Activated CD4-positive, alpha-beta memory T cell treated with anti-CD3 and anti-CD28 coated beads, Interleukin-2, amount 10 ng/mL, durations not matched to agents 7 days and 5 days (primary cell): ENCODE data around the gene MPO. TPM values are rescaled to one million over a fixed set of nuclear protein-coding genes. Genes with fewer than 3 reads are reported as not detected.
A peak's percentile ranks its signal among the peaks of the same experiment; 100 is the strongest.

Experiments
- CTCF ChIA-PET: fragments of 350-600 bp; sonication (Branson Sonifier 250); formaldehyde crosslinking; loops from one replicate; lab custom pipeline; 2021; ENCODE audit warnings: antibody characterized with exemption, inconsistent platforms; lab: Charles Lee
- POLR2A ChIA-PET: fragments of 350-600 bp; sonication (Branson Sonifier 250); formaldehyde crosslinking; loops from one replicate; lab custom pipeline; 2021; ENCODE audit warnings: antibody characterized with exemption; lab: Charles Lee
- DNase-seq: peaks from one replicate; pipeline ENCODE4 v3.0.0-alpha.2; 2020
- H3K27ac Mint-ChIP-seq: one replicate; pipeline ENCODE4 v1.8.0; 2021; ENCODE audit warnings: mild to moderate bottlenecking, mixed read lengths
- H3K27me3 Mint-ChIP-seq: one replicate; pipeline ENCODE4 v1.8.0; 2021; ENCODE audit warnings: mixed read lengths
- H3K36me3 Mint-ChIP-seq: one replicate; pipeline ENCODE4 v1.8.0; 2021; ENCODE audit warnings: low read depth, mixed read lengths
- H3K4me1 Mint-ChIP-seq: one replicate; pipeline ENCODE4 v1.8.0; 2021; ENCODE audit warnings: mixed read lengths
- H3K4me3 Mint-ChIP-seq: one replicate; pipeline ENCODE4 v1.8.0; 2021; ENCODE audit warnings: mild to moderate bottlenecking, mixed read lengths
- H3K9me3 Mint-ChIP-seq: one replicate; pipeline ENCODE4 v1.8.0; 2021; ENCODE audit warnings: mixed read lengths
- total RNA-seq, 2 experiments: library from RNA; stranded (reverse); gene quantifications; one replicate each; pipeline ENCODE4 v1.2.3, GENCODE V29; 2021

The MPO gene
- total RNA-seq, 2 experiments from 2014 or later = 0.08 to 0.38 TPM

DNA sequence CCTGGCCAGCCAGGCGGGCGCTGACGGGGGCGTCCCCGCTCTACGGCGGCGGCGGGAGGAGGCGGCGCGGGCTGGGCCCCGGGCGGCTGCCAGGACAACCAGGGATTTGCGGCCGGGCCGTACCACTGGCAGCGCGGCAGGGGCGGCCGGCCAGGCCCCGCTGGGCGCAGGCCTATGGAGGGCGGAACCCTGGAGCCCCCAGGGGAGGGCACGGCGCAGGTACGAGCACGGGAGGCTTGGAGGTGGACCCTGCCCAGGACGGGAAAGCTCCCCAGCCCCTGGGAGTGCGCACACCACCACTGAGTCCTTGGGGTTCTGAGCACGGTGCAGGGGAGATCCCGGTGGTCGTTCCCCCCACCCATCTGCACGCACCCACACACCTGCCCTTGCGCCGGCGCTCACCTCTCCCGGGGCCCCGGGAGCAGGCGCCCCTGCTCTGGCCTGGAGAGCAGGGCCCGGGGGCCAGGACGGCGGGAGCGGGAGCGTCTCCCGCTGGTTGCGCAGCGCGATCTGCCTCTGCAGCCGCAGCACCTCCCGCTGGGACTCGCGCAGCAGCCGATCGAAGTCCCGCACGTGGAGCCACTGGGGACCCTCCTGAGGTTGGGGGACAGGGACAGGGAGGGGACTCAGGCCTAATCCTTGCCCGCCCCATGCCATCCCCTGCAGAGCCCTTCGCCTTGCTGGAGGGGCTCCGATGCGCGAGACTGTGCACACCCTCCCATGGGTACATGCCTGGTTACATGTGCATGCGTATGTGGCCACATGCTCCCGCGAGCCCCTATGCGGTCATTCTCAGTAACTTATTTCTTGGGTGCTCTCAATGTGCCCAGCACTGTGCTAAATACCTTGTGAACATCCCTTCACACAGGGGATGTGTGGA is 43.9 kb upstream of the MPO start:
- no peaks in the 10 kb centered on the region for H3K27me3 Mint-ChIP-seq
- no peak for DNase-seq

DNA sequence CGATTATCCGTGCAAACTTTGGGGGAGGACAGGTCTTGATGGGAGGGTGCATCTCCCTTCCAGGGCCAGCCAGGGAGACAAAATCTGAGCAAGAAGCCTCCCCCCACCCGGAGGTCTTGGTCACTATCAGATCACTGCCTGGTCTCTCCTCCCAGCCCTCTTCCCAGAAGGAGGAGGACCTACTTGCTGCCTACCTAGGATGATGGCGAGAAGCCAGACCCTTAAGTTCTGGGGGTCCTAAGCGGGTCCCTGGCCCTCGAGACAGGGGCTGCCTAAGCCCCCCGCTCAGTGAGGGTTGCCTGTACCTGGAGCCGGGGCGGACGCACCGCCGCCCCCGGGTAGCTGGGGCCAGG is 43.3 kb upstream of the MPO start:
- DNase-seq = no peak
- ChIA-PET CTCF (interaction anchor here (3.6 kb wide), 1 partner anchor 21 kb away, joined by 12 read pairs; no protein-coding TSS in a partner anchor), POLR2A (interaction anchor here (1.1 to 22.3 kb wide), 5 partner anchors 11 to 90 kb away, joined by 3 to 1460 read pairs (median 211); partner anchors contain the start of gene SUPT4H1)
- peaks cover 26% of the 10 kb centered on the region for H3K4me1 Mint-ChIP-seq
- no peaks in the 10 kb centered on the region for H3K9me3 Mint-ChIP-seq
- H3K36me3 Mint-ChIP-seq = peaks cover 45% of the 10 kb centered on the region
- H3K27me3 Mint-ChIP-seq = no peaks in the 10 kb centered on the region
- no peak overlapping the region for H3K27ac Mint-ChIP-seq
- H3K4me3 Mint-ChIP-seq = no peak overlapping the region

More for the DNA sequence above, 43.9 kb upstream of the MPO start:
- ChIA-PET CTCF (interaction anchor here (1.7 kb wide), 1 partner anchor 20 kb away, joined by 11 read pairs; no protein-coding TSS in a partner anchor), POLR2A (interaction anchor here (1.1 to 22.3 kb wide), 7 partner anchors 11 to 93 kb away, joined by 5 to 1460 read pairs (median 211); partner anchors contain the start of genes RNF43 and SUPT4H1)
- H3K36me3 Mint-ChIP-seq = peaks cover 49% of the 10 kb centered on the region
- no peak overlapping the region for H3K4me3 Mint-ChIP-seq
- peaks cover 30% of the 10 kb centered on the region for H3K4me1 Mint-ChIP-seq
- H3K9me3 Mint-ChIP-seq = no peaks in the 10 kb centered on the region
- H3K27ac Mint-ChIP-seq = peak overlapping the region; percentile 26

DNA sequence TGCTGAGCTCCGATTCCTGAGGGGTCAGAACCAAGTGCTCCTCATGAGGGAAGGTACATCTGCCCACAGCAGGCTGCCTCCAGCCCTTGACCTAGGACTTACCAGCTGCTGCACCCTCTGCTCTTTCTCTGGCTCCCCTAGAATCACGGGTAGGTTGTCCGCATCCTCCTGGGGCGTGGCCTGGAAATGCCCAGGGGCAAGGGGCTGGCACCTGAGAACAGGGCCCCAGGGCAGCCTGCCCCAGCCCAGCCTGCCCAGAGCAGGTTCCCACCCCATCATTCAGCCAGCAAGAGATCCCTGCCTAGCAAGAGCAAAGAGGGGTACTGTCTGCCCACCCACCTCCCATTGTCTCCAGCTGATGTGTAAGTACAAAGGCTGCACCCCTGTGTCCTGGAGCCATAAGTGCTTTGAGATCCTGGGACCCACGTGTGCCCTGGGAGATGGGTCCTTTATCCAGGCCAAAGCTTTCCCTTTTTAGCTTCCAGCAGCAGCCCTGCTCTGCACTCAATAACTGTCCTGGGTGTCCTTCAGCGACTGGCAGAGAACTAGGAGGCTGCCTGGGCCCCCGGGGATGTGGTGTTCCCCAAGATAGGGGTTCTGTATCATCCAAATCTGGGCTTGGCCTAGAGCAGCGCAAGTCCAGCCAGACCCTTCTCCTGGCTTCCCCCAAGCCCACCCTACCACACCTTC is 42.8 kb upstream of the MPO start:
- ChIA-PET CTCF (interaction anchor here (3.6 kb wide), 1 partner anchor 21 kb away, joined by 12 read pairs; no protein-coding TSS in a partner anchor), POLR2A (interaction anchor here (0.7 to 22.3 kb wide), 11 partner anchors 10 to 210 kb away, joined by 3 to 1460 read pairs (median 4); partner anchors contain the start of genes MPO, RNF43 and SUPT4H1)
- H3K4me1 Mint-ChIP-seq = peaks cover 23% of the 10 kb centered on the region
- peaks cover 42% of the 10 kb centered on the region for H3K36me3 Mint-ChIP-seq
- no peaks in the 10 kb centered on the region for H3K27me3 Mint-ChIP-seq
- DNase-seq = no peak
- peak overlapping the region; percentile 29 for H3K27ac Mint-ChIP-seq
- H3K4me3 Mint-ChIP-seq = no peak overlapping the region
- H3K9me3 Mint-ChIP-seq = no peaks in the 10 kb centered on the region

DNA sequence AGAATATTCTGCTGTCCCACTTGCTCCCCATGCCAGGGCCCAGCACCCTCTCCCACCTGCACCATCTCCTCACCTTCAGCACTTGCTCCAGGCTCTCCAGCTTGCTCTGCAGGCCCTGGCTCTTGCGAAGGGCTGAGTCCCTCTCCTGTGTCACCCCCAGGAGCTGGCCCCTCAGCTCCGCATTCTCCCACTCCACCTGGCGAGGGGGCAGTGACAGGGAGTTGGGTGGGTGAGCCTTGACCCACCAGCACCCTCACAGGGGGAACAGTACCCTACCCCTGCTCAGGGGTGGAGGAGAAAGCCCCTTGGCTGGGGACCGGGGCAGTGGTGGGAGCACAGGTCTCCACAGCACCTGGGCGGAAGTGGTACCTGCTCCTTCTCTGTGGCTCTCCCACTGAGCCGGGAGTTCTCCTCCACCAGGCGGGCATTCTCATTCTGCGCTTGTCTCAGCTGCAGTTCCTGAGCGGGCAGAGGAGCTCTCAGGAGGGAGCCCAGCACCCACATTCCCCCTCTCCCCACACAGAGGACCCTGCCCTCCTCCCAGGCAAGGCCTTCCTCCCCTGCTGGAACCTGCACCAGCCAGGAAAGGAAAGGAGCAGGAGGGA is 41.9 kb upstream of the MPO start:
- H3K4me3 Mint-ChIP-seq = no peak overlapping the region
- H3K9me3 Mint-ChIP-seq = no peaks in the 10 kb centered on the region
- H3K27me3 Mint-ChIP-seq = no peaks in the 10 kb centered on the region
- peaks cover 37% of the 10 kb centered on the region for H3K36me3 Mint-ChIP-seq
- ChIA-PET POLR2A (interaction anchor here (0.7 to 22.3 kb wide), 13 partner anchors 9 to 309 kb away, joined by 3 to 1460 read pairs (median 3); partner anchors contain the start of genes MPO, MTMR4, RNF43 and SUPT4H1), CTCF (interaction anchor here (3.6 kb wide), 1 partner anchor 22 kb away, joined by 12 read pairs; no protein-coding TSS in a partner anchor)
- peak overlapping the region; percentile 24 for H3K27ac Mint-ChIP-seq
- H3K4me1 Mint-ChIP-seq = peaks cover 24% of the 10 kb centered on the region
- no peak for DNase-seq

DNA sequence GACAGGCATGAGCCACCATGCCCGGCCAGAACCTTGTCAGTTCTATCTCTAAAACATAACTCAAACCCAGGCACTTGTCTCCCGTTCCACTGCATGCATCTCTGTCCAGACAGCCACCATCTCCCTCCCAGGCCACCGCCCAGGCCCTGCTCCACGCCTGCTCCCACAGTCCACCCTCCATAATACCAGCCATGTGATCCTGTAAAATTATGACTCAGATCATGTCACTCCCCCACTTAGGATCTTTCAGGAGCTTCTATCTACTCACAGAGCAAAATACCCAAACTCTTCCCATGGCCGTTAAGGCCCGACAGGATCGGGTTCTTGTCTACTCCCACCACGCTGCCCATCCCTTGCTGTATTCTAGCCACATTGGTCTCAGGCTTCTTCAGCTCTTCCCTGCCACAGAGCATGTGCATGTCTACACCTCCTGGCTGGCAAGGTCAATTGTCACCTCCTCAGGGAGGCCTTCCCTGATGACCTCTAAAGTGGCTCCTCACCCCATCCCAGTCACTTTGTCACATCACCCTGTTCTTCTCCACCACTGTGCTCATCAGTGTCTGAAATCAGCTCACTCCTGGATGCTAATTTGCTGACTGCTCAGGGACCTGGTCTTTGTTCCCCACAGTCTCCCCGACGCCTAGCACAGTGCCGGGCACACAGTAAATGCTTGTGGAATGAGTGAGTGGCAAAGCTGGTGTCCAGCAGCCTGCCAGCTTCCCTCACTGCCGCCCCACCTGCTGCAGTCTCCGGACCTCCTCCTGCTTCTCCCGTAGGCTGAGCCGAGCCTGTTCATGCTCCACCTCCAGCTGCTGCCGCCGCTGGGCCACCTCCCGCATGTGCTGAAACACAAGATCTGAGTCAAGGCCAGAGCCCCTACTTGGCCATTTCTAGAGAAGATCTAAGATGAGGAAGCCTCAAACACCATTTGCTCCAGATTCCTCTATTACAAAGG is 41.1 kb upstream of the MPO start:
- no peak for DNase-seq
- Mint-ChIP-seq H3K27me3 (no peaks in the 10 kb centered on the region), H3K4me1 (peaks cover 26% of the 10 kb centered on the region), H3K27ac (no peak overlapping the region), H3K36me3 (peaks cover 38% of the 10 kb centered on the region), H3K9me3 (no peaks in the 10 kb centered on the region), H3K4me3 (no peak overlapping the region)
- ChIA-PET CTCF (interaction anchor here (3.6 kb wide), 1 partner anchor 23 kb away, joined by 12 read pairs; no protein-coding TSS in a partner anchor), POLR2A (interaction anchor here (0.7 to 22.3 kb wide), 15 partner anchors 8 to 310 kb away, joined by 3 to 1460 read pairs (median 3); partner anchors contain the start of genes MPO, RNF43 and SUPT4H1)

DNA sequence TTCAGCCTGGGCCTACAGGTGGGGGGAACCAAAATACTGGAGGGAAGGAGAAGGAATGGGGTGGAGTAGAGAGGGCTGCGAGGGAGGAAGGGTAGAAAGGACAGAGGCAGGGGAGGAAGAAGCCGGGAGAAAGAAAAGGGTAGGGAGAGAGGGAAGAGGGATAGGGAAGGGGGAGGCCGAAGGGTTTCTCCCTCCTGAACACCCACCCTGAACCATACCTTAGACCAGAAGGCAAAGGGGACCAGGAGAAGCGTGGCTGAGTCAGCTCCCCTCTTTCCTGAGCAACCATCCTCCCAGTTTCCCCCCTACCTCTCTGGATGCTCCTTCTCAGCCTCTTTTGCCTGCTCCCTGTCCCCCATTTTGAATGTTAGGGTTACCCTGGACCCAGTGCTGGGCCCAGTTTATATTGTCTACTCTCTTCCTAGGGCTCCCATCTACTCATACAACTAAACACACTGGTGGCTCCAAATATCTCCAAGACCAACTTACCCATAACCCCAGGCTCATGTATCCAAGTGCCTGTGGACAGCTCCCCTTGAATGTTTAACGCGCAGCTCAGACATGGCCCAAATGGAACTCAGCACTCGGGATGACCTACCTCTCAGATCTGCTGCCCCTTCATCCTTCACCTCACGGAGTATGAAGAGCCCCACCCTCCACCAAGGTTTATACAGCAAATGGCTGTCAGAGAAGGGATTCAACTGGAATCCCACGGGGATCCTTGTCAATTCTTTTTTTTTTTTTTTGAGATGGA is 40.0 kb upstream of the MPO start:
- CTCF ChIA-PET = interaction anchor here (3.6 kb wide), 1 partner anchor 24 kb away, joined by 12 read pairs; no protein-coding TSS in a partner anchor

DNA sequence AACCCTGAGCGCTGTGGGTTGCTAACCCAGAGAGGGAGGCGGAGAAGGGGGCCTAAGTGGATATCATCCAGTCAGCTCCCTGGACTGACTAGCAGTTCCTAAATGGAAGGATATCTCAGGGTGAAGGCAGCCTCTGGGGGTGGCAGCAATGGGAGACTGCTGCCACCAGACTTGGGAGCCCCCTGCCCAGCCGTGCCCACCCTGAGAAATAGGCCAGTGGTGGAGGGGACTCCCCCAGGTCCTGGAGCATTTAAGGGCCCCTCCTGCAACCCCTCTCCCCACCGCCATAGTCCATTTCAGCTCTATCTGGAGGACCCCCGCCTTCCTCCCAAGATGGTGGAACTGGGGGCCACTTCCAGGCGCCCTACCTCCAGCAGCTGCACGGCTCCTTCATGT is 39.4 kb upstream of the MPO start:
- peaks cover 21% of the 10 kb centered on the region for H3K4me1 Mint-ChIP-seq
- no peaks in the 10 kb centered on the region for H3K27me3 Mint-ChIP-seq
- no peak overlapping the region for H3K27ac Mint-ChIP-seq
- H3K9me3 Mint-ChIP-seq = no peaks in the 10 kb centered on the region
- peaks cover 37% of the 10 kb centered on the region for H3K36me3 Mint-ChIP-seq
- peak; percentile 16 for DNase-seq
- ChIA-PET CTCF (no interaction called here), POLR2A (interaction anchor here (1.2 to 22.3 kb wide), 3 partner anchors 16 to 34 kb away, joined by 3 to 1460 read pairs (median 211); partner anchors contain the start of gene SUPT4H1)
- H3K4me3 Mint-ChIP-seq = no peak overlapping the region

More for the DNA sequence above, 40.0 kb upstream of the MPO start:
- POLR2A ChIA-PET = interaction anchor here (0.9 to 22.3 kb wide), 5 partner anchors 7 to 58 kb away, joined by 3 to 1460 read pairs (median 211); partner anchors contain the start of gene SUPT4H1
- Mint-ChIP-seq H3K9me3 (no peaks in the 10 kb centered on the region), H3K27ac (no peak overlapping the region), H3K4me3 (no peak overlapping the region), H3K36me3 (peaks cover 34% of the 10 kb centered on the region), H3K27me3 (no peaks in the 10 kb centered on the region), H3K4me1 (peaks cover 21% of the 10 kb centered on the region)
- DNase-seq = peak; percentile 12

DNA sequence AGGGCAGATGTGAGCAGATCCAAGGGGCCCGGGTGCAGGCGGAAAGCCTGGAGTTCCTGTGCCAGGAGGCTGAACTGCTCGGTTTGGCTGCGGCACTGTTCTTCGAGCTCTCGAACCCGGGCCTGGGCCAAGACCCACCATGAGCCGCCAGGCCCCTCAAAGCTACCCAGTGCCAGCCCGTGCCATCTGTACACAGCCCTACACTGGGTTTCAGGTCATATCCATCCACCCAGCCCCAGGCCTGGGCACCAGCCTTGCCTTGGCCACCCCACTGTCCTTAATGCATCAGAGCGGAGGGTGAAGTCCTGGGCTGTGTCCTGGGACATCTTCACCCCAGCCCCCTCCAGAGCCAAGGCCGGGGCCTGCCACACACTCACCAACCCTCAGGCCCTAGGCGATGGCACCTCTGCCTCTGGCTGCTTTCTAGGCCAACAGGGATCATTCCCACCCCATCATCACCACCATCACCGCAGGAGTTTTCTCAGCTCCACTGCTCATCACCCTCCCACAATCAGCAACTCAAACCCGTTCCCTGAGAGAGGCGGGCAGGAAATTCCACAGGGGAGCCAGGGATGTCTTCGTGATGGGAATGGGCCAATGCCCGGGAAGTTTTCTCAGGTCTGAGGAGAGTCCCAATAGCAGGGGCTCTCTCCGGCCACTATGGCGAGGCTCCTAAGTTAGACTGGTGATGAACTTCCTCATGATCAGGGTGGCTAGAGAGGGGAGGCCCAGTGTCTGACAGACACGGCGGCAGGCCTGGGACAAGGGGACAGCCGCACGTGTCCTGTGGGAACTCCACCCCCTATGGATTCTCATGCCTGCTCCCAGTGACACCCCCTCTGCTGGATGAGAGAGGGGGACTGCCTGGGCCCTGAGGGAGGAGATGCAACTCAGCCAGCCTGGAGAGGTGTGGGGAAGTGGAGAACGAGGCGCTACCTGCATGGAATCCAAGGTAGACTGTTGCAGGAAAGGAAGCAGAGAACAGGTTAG is 38.7 kb upstream of the MPO start:
- H3K27me3 Mint-ChIP-seq = no peaks in the 10 kb centered on the region
- H3K4me3 Mint-ChIP-seq = no peak overlapping the region
- ChIA-PET POLR2A (interaction anchor here (0.7 to 22.3 kb wide), 5 partner anchors 5 to 312 kb away, joined by 3 to 1460 read pairs (median 211); partner anchors contain the start of genes SUPT4H1 and TSPOAP1), CTCF (interaction anchor here (1.0 to 2.7 kb wide), 4 partner anchors 8 to 128 kb away, joined by 4 to 55 read pairs (median 24); partner anchors contain the start of genes RNF43 and TSPOAP1)
- H3K36me3 Mint-ChIP-seq = peaks cover 36% of the 10 kb centered on the region
- DNase-seq = peak; percentile 16
- no peaks in the 10 kb centered on the region for H3K9me3 Mint-ChIP-seq
- no peak overlapping the region for H3K27ac Mint-ChIP-seq
- H3K4me1 Mint-ChIP-seq = peaks cover 21% of the 10 kb centered on the region

DNA sequence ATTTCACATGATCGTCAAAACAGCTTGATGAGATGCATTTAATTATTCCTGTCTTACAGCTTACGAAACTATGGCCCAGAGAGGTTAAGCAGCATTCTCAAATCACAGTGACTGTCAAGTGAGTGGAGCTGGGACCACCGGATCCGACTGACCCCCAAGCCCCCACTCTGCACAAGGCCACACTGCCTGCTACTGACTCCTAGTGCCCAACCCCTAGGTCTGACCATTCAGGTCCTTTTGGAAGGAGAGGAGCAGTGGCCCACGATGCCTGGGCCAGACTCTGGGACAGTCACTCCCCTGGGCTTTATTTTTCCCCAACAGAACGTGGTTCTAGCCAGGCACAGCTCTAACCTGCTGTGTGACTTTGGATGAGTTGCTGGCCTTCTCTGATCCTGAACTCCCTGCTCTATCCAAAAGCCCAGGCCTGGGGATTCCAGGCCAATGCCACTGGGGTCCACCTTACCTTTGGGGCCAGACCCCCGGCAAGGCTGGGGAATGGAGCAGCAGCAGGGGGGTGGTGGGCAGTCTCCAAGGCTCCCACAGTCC is 38.0 kb upstream of the MPO start:
- POLR2A ChIA-PET = interaction anchor here (0.7 to 22.3 kb wide), 6 partner anchors 6 to 313 kb away, joined by 3 to 1460 read pairs (median 114); partner anchors contain the start of genes RNF43, SUPT4H1 and TSPOAP1
- peak; percentile 15 for DNase-seq

More for the DNA sequence above, 38.0 kb upstream of the MPO start:
- Mint-ChIP-seq H3K4me3 (no peak overlapping the region), H3K4me1 (peaks cover 21% of the 10 kb centered on the region), H3K27ac (peak overlapping the region; percentile 16), H3K36me3 (peaks cover 42% of the 10 kb centered on the region), H3K27me3 (no peaks in the 10 kb centered on the region), H3K9me3 (no peaks in the 10 kb centered on the region)
- CTCF ChIA-PET = interaction anchor here (1.0 to 2.7 kb wide), 8 partner anchors 8 to 128 kb away, joined by 4 to 73 read pairs (median 16); partner anchors contain the start of genes RNF43, SUPT4H1 and TSPOAP1
